Stimulated activated CD4-positive, alpha-beta T cell treated with anti-CD3 and anti-CD28 coated beads, Interleukin-15, amount 100 ng/mL, for 24 hours (primary cell): ENCODE results near the gene CCDC190.
"Not testable (repeated sequence)": the region's sequence is repeated elsewhere in the genome, so short reads cannot be mapped to it uniquely, and the experiment has no call there.

Source experiments
- DNase-seq: peaks from one replicate; pipeline ENCODE4 v3.0.0-alpha.2; 2020

The CCDC190 gene

GRCh38 chr1:162823771-162824525, 37.0 kb downstream of the CCDC190 start:
- DNase-seq, result no peak

- DNase-seq, result peak; percentile 12
Observed at GRCh38 chr1:162823231-162823630, 37.7 kb downstream of the CCDC190 start.

- DNase-seq, result peak; percentile 6
Observed at GRCh38 chr1:162822391-162823200, 38.4 kb downstream of the CCDC190 start.

- not testable (repeated sequence) for DNase-seq
Observed at GRCh38 chr1:162818666-162819065, 42.3 kb downstream of the CCDC190 start.

- DNase-seq, result not testable (repeated sequence)
Observed at GRCh38 chr1:162818136-162818535, 42.8 kb downstream of the CCDC190 start.

- DNase-seq, result not testable (repeated sequence)
Observed at GRCh38 chr1:162812357-162812756, 48.6 kb downstream of the CCDC190 start.

- not testable (repeated sequence) for DNase-seq
Observed at GRCh38 chr1:162807503-162807902, 53.5 kb downstream of the CCDC190 start.
